ENCODE data around the gene APCDD1L.

DNA sequence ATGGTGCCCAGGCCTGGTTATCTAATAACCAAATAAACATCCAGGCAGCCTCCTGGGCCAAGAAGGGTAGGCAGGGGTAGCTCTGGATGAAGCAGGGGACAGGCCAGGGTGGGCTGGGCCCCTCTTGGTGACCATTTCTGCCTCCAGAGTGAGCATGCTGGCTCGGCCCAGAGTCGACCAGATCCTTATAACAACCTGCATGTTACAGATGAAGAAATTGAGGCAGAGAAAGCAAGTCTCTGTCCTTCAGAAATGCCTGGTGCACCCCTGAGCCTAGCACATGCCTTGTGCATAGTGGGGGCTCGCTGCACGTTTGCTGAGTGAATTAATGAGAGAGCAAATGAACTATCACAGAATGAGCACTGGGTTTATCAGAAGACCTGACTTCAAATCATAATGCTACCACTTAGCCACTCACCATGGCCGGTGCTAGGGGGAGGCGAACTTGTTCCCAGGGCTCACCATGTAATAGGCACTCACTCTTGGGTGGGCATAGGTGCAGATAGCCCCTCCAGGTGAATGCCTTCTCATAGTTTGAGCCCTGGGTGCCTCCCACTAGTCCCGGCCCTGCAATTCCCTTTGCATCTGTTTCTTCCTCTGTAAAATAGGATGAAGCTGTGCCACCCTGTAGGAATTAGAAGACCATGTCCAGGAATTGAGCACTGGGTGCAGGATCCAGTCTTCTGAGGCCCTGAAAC is 3.8 kb upstream of the APCDD1L start:
- TF ChIP-seq ZNF274 (IDR thresholded peaks at IDR 0.05; ENCODE audit: low read depth, low read length), result no peak
- TF ChIP-seq YY1 (IDR thresholded peaks at IDR 0.05; ENCODE audit: insufficient read depth, insufficient read length), result no peak
